GM12801 (cell line): Measurements from ENCODE around the gene RBM15B.

Experiments
- CTCF ChIP-seq: IDR thresholded peaks from one replicate; pipeline ENCODE4 v1.5.1; 2011; ENCODE audit warnings: control low read depth; ENCODE audit not compliant: insufficient read length; ENCODE audit errors: extremely low read depth

Gene RBM15B

GRCh38 chr3:51395493-51396213, 4.6 kb downstream of the RBM15B start:
- TF ChIP-seq CTCF, result no peak

GRCh38 chr3:51396401-51396800, 5.3 kb downstream of the RBM15B start:
- TF ChIP-seq CTCF, result no peak

GRCh38 chr3:51397392-51397791, 6.3 kb downstream of the RBM15B start:
- TF ChIP-seq CTCF, result no peak

GRCh38 chr3:51398595-51399310, 7.7 kb downstream of the RBM15B start:
- no peak for TF ChIP-seq CTCF

- no peak for TF ChIP-seq CTCF
These were observed 9.1 kb downstream of the RBM15B start for GRCh38 chr3:51400166-51400565.

GRCh38 chr3:51401735-51402134, 10.7 kb downstream of the RBM15B start:
- no peak for TF ChIP-seq CTCF

- no peak for TF ChIP-seq CTCF
These were observed 12.6 kb downstream of the RBM15B start for GRCh38 chr3:51403675-51404074.
